ENCODE data around the gene FARP1.

The FARP1 gene

DNA sequence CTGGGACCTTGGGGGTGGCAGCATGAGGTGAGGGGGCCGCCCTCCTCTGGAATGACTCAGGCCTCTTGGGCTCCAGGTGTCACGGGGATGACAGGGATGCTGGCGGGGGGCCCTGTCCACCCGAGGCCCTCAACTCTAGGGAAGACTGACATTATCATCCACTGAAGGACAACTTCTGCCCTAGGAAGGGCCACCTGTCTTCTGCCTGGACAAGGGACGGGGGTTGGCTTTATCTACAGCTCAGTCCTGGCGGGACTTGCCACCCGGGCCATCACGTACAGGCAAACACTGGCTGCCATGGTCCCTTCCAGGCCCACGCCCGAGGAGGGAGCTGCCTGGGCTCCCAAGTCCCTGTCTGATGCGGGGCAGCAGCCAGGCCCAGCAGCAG lies 303.3 kb downstream of the FARP1 start:
- no peaks in the 10 kb centered on the region for H3K27me3 ChIP-seq (ENCODE audit: control insufficient read depth, low read length)
- no peak overlapping the region for H3K4me3 ChIP-seq (ENCODE audit: low read length)
- no peaks in the 10 kb centered on the region for H3K9me2 ChIP-seq (replicated peaks; ENCODE audit: control insufficient read depth, low read length)
- peaks cover 25% of the 10 kb centered on the region for H3K4me1 ChIP-seq (ENCODE audit: control insufficient read depth, low read length)
- H3K4me2 ChIP-seq (ENCODE audit: low read length), result peak overlapping the region; percentile 63; the same call in 1 of the 2 replicates
- peaks cover 6% of the 10 kb centered on the region for H3F3A ChIP-seq (ENCODE audit: control insufficient read depth, insufficient read depth)
- TF ChIP-seq EZH2phosphoT487 (IDR thresholded peaks at IDR 0.05; ENCODE audit: borderline replicate concordance, low read length), result no peak
- TF ChIP-seq CTCF (IDR thresholded peaks at IDR 0.05; ENCODE audit: low read depth, low read length, poor library complexity, severe bottlenecking), result no peak
- H3K27ac ChIP-seq (ENCODE audit: low read depth, low read length), result no peak overlapping the region
- H3K36me3 ChIP-seq (ENCODE audit: control insufficient read depth, low read length), result peaks cover 18% of the 10 kb centered on the region
- no peaks in the 10 kb centered on the region for H3K9me3 ChIP-seq (ENCODE audit: control insufficient read depth, insufficient read depth, low read length)
- H4K20me1 ChIP-seq (ENCODE audit: control insufficient read depth, insufficient read depth, low read depth, low read length), result peaks cover 9% of the 10 kb centered on the region; the same call in 1 of the 2 replicates
- H3K79me2 ChIP-seq (ENCODE audit: control insufficient read depth, low read length), result no peaks in the 10 kb centered on the region

DNA sequence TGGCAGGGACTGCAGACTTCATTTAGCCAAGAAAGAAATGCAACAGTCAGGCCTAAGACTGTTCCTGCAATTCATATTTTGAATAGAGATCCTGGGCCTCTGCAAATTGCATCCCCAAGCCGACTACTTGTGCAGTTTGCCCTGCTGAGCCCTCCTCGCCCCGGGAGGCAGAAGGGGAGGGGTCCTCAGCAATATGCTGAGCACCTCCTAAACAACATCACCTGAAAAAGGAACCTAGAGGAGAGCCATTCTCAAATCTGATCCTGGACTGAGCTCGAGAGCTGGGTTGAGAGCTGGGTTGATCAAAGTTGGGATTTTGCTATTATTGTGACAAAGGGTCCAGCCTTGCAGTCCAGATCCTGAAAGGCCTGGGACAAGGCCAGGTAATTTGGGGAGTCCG lies 304.2 kb downstream of the FARP1 start:
- Histone ChIP-seq H3K4me3 (ENCODE audit: low read length) (no peak overlapping the region), H3K4me2 (ENCODE audit: low read length) (no peak overlapping the region), H3K4me1 (ENCODE audit: control insufficient read depth, low read length) (peaks cover 25% of the 10 kb centered on the region), H4K20me1 (ENCODE audit: control insufficient read depth, insufficient read depth, low read depth, low read length) (peaks cover 9% of the 10 kb centered on the region; the same call in 1 of the 2 replicates), H3K27ac (ENCODE audit: low read depth, low read length) (no peak overlapping the region), H3F3A (ENCODE audit: control insufficient read depth, insufficient read depth) (peaks cover 6% of the 10 kb centered on the region), H3K9me3 (ENCODE audit: control insufficient read depth, insufficient read depth, low read length) (no peaks in the 10 kb centered on the region), H3K27me3 (ENCODE audit: control insufficient read depth, low read length) (no peaks in the 10 kb centered on the region), H3K79me2 (ENCODE audit: control insufficient read depth, low read length) (no peaks in the 10 kb centered on the region), H3K36me3 (ENCODE audit: control insufficient read depth, low read length) (peaks cover 26% of the 10 kb centered on the region), H3K9me2 (replicated peaks; ENCODE audit: control insufficient read depth, low read length) (no peaks in the 10 kb centered on the region)
- TF ChIP-seq CTCF (IDR thresholded peaks at IDR 0.05; ENCODE audit: low read depth, low read length, poor library complexity, severe bottlenecking) (no peak), EZH2phosphoT487 (IDR thresholded peaks at IDR 0.05; ENCODE audit: borderline replicate concordance, low read length) (no peak)

DNA sequence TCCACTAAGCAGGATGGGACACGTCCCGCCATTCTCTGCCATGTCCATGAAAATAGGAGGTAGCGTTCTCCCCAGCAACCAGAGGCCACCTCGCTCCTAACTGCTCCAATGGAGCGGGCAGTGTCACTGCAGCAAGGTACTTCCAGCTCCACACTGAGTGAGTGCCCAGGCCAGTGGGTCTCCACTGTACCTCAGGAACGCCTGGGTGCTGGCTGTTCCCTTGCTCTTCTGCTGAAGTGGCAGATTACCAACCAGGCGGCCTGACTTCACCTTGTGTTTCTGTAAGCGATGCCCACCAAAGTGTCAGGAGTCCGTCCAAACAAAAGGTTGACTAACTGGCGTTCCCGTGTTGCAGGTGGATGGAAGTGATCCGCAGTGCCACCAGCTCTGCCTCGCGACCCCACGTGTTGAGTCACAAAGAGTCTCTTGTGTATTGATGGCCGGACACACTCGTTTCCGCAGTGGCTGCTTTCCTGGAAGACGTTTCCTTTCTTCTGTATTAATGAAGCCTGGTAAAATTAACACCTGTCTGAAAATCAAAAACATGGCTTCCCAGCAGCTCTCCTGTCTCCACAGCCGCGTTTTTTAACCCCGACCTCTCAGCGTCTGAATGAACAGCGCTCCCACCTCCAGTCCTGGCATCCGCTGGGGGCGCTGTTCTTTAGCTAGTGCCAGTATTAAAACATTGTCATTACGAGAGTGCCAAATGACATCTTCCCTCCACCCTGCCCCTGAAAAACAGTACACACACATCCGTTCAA lies 305.2 kb downstream of the FARP1 start:
- Histone ChIP-seq H3K27ac (ENCODE audit: low read depth, low read length) (no peak overlapping the region), H3K27me3 (ENCODE audit: control insufficient read depth, low read length) (no peaks in the 10 kb centered on the region), H3F3A (ENCODE audit: control insufficient read depth, insufficient read depth) (peaks cover 6% of the 10 kb centered on the region), H3K36me3 (ENCODE audit: control insufficient read depth, low read length) (peaks cover 35% of the 10 kb centered on the region), H3K9me2 (replicated peaks; ENCODE audit: control insufficient read depth, low read length) (no peaks in the 10 kb centered on the region), H3K9me3 (ENCODE audit: control insufficient read depth, insufficient read depth, low read length) (no peaks in the 10 kb centered on the region), H3K79me2 (ENCODE audit: control insufficient read depth, low read length) (no peaks in the 10 kb centered on the region), H3K4me3 (ENCODE audit: low read length) (no peak overlapping the region), H4K20me1 (ENCODE audit: control insufficient read depth, insufficient read depth, low read depth, low read length) (peaks cover 9% of the 10 kb centered on the region; the same call in 1 of the 2 replicates), H3K4me2 (ENCODE audit: low read length) (no peak overlapping the region), H3K4me1 (ENCODE audit: control insufficient read depth, low read length) (peaks cover 25% of the 10 kb centered on the region)
- TF ChIP-seq EZH2phosphoT487 (IDR thresholded peaks at IDR 0.05; ENCODE audit: borderline replicate concordance, low read length) (no peak), CTCF (IDR thresholded peaks at IDR 0.05; ENCODE audit: low read depth, low read length, poor library complexity, severe bottlenecking) (peak; percentile 77)

Data from DOHH2 (cell line).